OCI-LY7 (cell line): ENCODE measurements around the gene IFI44L. TPM values are rescaled to one million over a fixed set of nuclear protein-coding genes. Genes with fewer than 3 reads are reported as not detected.

Source experiments
- Bru-seq: library from RNA; stranded (reverse); fragments of 400-500 nt; gene quantifications from one replicate; lab custom pipeline; 2021; lab: Mats Ljungman, UMichigan
- BruChase-seq, 2 experiments: library from RNA; stranded (reverse); fragments of 400-500 nt; gene quantifications; one replicate each; lab custom pipeline; 2021; lab: Mats Ljungman, UMichigan
- BruUV-seq: library from RNA; stranded (reverse); fragments of 400-500 nt; replicated peaks from 2 replicates; lab custom pipeline; 2021; lab: Mats Ljungman, UMichigan
- CTCF ChIA-PET: fragments of 300-600 bp; sonication (Branson Sonifier 250); formaldehyde crosslinking; loops from one replicate; lab custom pipeline; 2022; ENCODE audit warnings: antibody characterized with exemption; ENCODE audit not compliant: unreplicated experiment; lab: Charles Lee
- POLR2A ChIA-PET: fragments of 300-600 bp; sonication (Branson Sonifier 250); formaldehyde crosslinking; loops from one replicate; lab custom pipeline; 2022; ENCODE audit warnings: antibody characterized with exemption; lab: Charles Lee
- DNase-seq: peaks from one replicate; pipeline ENCODE4 v3.0.0-alpha.2; 2015; ENCODE audit warnings: low spot score
- H2AFZ ChIP-seq: fragments of 200-600 bp; sonication (generic), shearing (Covaris generic); 2 replicates; pipeline ENCODE4 v1.6.1; 2014; ENCODE audit warnings: mild to moderate bottlenecking, antibody characterized with exemption, low read length, moderate library complexity
- H3K27ac ChIP-seq: fragments of 200-600 bp; sonication (generic); 2 replicates; pipeline ENCODE4 v1.5.1; 2014; ENCODE audit warnings: mixed run types, low read depth, mild to moderate bottlenecking, moderate library complexity, low read length, inconsistent platforms; ENCODE audit not compliant: poor library complexity, severe bottlenecking
- H3K36me3 ChIP-seq: fragments of 200-600 bp; sonication (generic); 2 replicates; pipeline ENCODE4 v1.6.1; 2014; ENCODE audit warnings: mild to moderate bottlenecking, antibody characterized with exemption, low read length, moderate library complexity, mixed read lengths; ENCODE audit not compliant: insufficient read depth
- H3K4me1 ChIP-seq: fragments of 200-600 bp; sonication (generic); 2 replicates; pipeline ENCODE4 v1.5.1; 2014; ENCODE audit warnings: mild to moderate bottlenecking, low read length; ENCODE audit not compliant: insufficient read depth, poor library complexity, severe bottlenecking
- H3K4me2 ChIP-seq: fragments of 200-600 bp; sonication (generic); 2 replicates; pipeline ENCODE4 v1.6.1; 2014; ENCODE audit warnings: mild to moderate bottlenecking, low read length
- H3K4me3 ChIP-seq: fragments of 200-600 bp; sonication (generic); 2 replicates; pipeline ENCODE4 v1.5.1; 2014; ENCODE audit warnings: mild to moderate bottlenecking, low read depth, low read length; ENCODE audit not compliant: poor library complexity, severe bottlenecking
- H3K79me2 ChIP-seq: fragments of 200-600 bp; sonication (generic); 2 replicates; pipeline ENCODE4 v1.6.1; 2016; ENCODE audit warnings: low read depth, mild to moderate bottlenecking, low read length, moderate library complexity, mixed read lengths; ENCODE audit not compliant: insufficient read depth
- H3K9me2 ChIP-seq: fragments of 200-600 bp; sonication (generic); 2 replicates; pipeline ENCODE4 v1.6.1; 2016; ENCODE audit warnings: mild to moderate bottlenecking, low read length, mixed read lengths; ENCODE audit not compliant: insufficient read depth
- H3K9me3 ChIP-seq: fragments of 200-600 bp; sonication (generic); 2 replicates; pipeline ENCODE4 v1.6.1; 2014; ENCODE audit warnings: mild to moderate bottlenecking, mixed run types, low read length, mixed read lengths
- H4K20me1 ChIP-seq: fragments of 200-600 bp; sonication (generic); 2 replicates; pipeline ENCODE4 v1.6.1; 2014; ENCODE audit warnings: mild to moderate bottlenecking, antibody characterized with exemption, low read length, moderate library complexity, mixed read lengths; ENCODE audit not compliant: insufficient read depth
- EZH2phosphoT487 ChIP-seq: fragments of 200-600 bp; sonication (generic); IDR thresholded peaks from 2 replicates; pipeline ENCODE4 v1.6.1; 2018; ENCODE audit warnings: low read depth, borderline replicate concordance, mild to moderate bottlenecking, mixed run types, antibody characterized with exemption, low read length, moderate library complexity, mixed read lengths
- intact Hi-C: fragments of 100-400 bp; cut with micrococcal nuclease; formaldehyde crosslinking; loops from one replicate; pipeline ENCODE4 v1.10.0; 2022; ENCODE audit not compliant: unreplicated experiment
- long read RNA-seq: library from polyadenylated mRNA; stranded (forward); transcript quantifications from one replicate; pipeline ENCODE4 v2.0.0, GENCODE V29; 2022
- total RNA-seq, 2 experiments: library from RNA; depleted of rRNA in 1 of 2; stranded (reverse); fragments of >200 nt in 1 of 2; shearing (Covaris generic) in 1 of 2; gene quantifications; 2 replicates each; pipeline ENCODE4 v1.2.3, GENCODE V29; 2014 to 2022
- TF ChIP-seq, protein P1 (sequence below): fragments of 200-600 bp; sonication (generic); conservative IDR thresholded peaks from 2 replicates; pipeline ENCODE4 v1.5.1; 2014; ENCODE audit warnings: mild to moderate bottlenecking, antibody characterized with exemption, low read length, moderate library complexity, mixed read lengths

Gene IFI44L
- total RNA-seq (2014; rRNA removed; shearing (Covaris generic)) (not detected in 2 replicates), total RNA-seq (2022) (not detected in 2 replicates), Bru-seq, nascent RNA (not detected), BruChase-seq, experiment 1, labeled RNA remaining after a 6-hour chase (not detected), BruChase-seq, experiment 2, labeled RNA remaining after a 2-hour chase (not detected)
- long read RNA-seq = 0 reads

DNA sequence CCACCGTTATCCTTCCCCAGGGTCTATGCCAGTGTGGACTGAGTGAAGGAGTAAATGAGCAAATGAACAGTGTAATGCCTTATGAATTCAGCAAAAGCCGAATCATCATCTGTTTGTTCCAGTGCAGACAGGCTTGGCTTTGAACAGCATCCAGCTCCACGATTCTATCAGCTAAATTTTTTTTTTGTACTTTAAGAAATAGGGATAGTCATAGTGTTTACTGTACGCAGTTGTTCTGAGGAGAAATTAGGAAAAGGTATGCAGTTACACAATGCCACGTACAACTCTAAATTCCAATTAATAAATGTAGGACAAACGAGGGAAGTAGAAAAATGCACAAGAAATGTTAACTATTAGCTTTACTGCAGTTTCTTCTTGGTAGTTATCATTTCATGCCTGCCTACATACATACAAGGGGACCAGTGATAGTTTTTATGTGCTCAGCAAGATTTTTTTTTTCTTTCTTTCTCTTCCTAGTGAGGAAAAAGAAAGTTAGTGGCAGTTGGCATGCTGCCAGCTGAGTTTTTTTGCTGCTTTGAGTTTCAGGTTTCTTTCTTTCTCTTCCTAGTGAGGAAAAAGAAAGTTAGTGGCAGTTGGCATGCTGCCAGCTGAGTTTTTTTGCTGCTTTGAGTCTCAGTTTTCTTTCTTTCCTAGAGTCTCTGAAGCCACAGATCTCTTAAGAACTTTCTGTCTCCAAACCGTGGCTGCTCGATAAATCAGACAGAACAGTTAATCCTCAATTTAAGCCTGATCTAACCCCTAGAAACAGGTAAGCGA lies at the start of gene IFI44L:
TSS of gene IFI44L (plus strand) at position 646 of the 777 bp plus-strand sequence. CDS start 7,468 bp downstream, outside the sequence.
- intact Hi-C loops = no loop called here

DNA sequence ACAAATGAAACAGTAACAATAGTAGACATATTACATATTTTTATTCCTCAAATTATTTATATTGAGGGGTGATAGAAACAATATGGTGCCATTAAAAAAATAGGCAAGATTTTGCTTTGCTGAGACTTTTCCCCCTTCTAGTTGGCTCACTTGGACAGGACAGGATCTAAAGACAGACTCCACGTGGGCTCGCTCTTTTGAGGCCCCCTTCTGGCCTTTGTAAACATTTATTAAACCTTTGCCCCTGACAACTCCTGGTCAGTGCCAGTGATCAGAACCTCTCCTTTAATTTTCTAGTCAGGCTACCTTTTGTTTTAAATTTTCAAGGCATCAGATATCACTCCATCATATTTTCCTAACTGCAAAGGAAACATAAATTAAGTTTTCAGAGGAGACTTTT lies 49.7 kb upstream of the IFI44L start:
- Histone ChIP-seq H3K36me3 (no peaks in the 10 kb centered on the region), H3K4me1 (no peaks in the 10 kb centered on the region), H3K4me2 (no peak overlapping the region), H4K20me1 (no peaks in the 10 kb centered on the region), H3K9me2 (no peaks in the 10 kb centered on the region), H2AFZ (no peak overlapping the region), H3K79me2 (no peaks in the 10 kb centered on the region), H3K4me3 (no peak overlapping the region), H3K27ac (no peak overlapping the region), H3K9me3 (no peaks in the 10 kb centered on the region)
- BruUV-seq = no TSS peak
- TF ChIP-seq, protein P1, sequence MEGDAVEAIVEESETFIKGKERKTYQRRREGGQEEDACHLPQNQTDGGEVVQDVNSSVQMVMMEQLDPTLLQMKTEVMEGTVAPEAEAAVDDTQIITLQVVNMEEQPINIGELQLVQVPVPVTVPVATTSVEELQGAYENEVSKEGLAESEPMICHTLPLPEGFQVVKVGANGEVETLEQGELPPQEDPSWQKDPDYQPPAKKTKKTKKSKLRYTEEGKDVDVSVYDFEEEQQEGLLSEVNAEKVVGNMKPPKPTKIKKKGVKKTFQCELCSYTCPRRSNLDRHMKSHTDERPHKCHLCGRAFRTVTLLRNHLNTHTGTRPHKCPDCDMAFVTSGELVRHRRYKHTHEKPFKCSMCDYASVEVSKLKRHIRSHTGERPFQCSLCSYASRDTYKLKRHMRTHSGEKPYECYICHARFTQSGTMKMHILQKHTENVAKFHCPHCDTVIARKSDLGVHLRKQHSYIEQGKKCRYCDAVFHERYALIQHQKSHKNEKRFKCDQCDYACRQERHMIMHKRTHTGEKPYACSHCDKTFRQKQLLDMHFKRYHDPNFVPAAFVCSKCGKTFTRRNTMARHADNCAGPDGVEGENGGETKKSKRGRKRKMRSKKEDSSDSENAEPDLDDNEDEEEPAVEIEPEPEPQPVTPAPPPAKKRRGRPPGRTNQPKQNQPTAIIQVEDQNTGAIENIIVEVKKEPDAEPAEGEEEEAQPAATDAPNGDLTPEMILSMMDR = 0 out of 2 replicates have a peak, but pooled peaks have one; percentile 29
- TF ChIP-seq EZH2phosphoT487 = no peak
- POLR2A ChIA-PET = no interaction called here
- CTCF ChIA-PET = no interaction called here
- DNase-seq = no peak
- intact Hi-C loops = no loop called here

More for the DNA sequence above, at the start of gene IFI44L:
- no peak within 1 kb of the TSS for H3K4me2 ChIP-seq
- H2AFZ ChIP-seq = no peak within 1 kb of the TSS
- no peak for TF ChIP-seq EZH2phosphoT487
- TF ChIP-seq, protein P1 = no peak
- DNase-seq = no peak
- CTCF ChIA-PET = no interaction called here
- no peaks in the 10 kb centered on the region for H4K20me1 ChIP-seq
- BruUV-seq = no TSS peak
- POLR2A ChIA-PET = no interaction called here
- no peaks in the 10 kb centered on the region for H3K9me2 ChIP-seq
- H3K79me2 ChIP-seq = no peaks in the 10 kb centered on the region
- H3K4me3 ChIP-seq = no peak within 1 kb of the TSS
- no peaks in the 10 kb centered on the region for H3K36me3 ChIP-seq
- H3K27ac ChIP-seq = no peak within 1 kb of the TSS
- no peaks in the 10 kb centered on the region for H3K9me3 ChIP-seq
- H3K4me1 ChIP-seq = no peaks in the 10 kb centered on the region
